Karpas-422 (cell line): Measurements from ENCODE around the gene PRKG1. TPM values are rescaled to one million over a fixed set of nuclear protein-coding genes. Genes with fewer than 3 reads are reported as not detected.

ENCODE experiments used
- DNase-seq: peaks from one replicate; pipeline ENCODE4 v3.0.0-alpha.2; 2015
- H2AFZ ChIP-seq: fragments of 200-600 bp; sonication (generic); 2 replicates; pipeline ENCODE4 v1.6.1; 2014; ENCODE audit warnings: antibody characterized with exemption, low read length, mixed read lengths
- H3K27ac ChIP-seq: fragments of 200-600 bp; sonication (generic); 2 replicates; pipeline ENCODE4 v1.5.1; 2014; ENCODE audit warnings: mild to moderate bottlenecking, low read length, moderate library complexity
- H3K27me3 ChIP-seq: fragments of 200-600 bp; sonication (generic); 2 replicates; pipeline ENCODE4 v1.6.1; 2014; ENCODE audit warnings: low read length, mixed read lengths
- H3K36me3 ChIP-seq: fragments of 200-600 bp; sonication (generic); 2 replicates; pipeline ENCODE4 v1.6.1; 2014; ENCODE audit warnings: low read length, mixed read lengths; ENCODE audit not compliant: insufficient read depth
- H3K4me1 ChIP-seq: fragments of 200-600 bp; sonication (generic); 2 replicates; pipeline ENCODE4 v1.6.1; 2014; ENCODE audit warnings: mild to moderate bottlenecking, low read length, mixed read lengths
- H3K4me2 ChIP-seq: fragments of 200-600 bp; sonication (generic); 2 replicates; pipeline ENCODE4 v1.6.1; 2014; ENCODE audit warnings: low read length, low read depth, mild to moderate bottlenecking; ENCODE audit not compliant: poor library complexity, severe bottlenecking
- H3K4me3 ChIP-seq: fragments of 200-600 bp; sonication (generic); 2 replicates; pipeline ENCODE4 v1.5.1; 2014; ENCODE audit warnings: mild to moderate bottlenecking, antibody characterized with exemption, low read length, mixed read lengths
- H3K79me2 ChIP-seq: fragments of 200-600 bp; sonication (generic); 2 replicates; pipeline ENCODE4 v1.6.1; 2014; ENCODE audit warnings: mild to moderate bottlenecking, low read length, mixed read lengths
- H3K9ac ChIP-seq: fragments of 200-600 bp; sonication (generic); 2 replicates; pipeline ENCODE4 v1.6.0; 2014; ENCODE audit warnings: low read length
- H3K9me2 ChIP-seq: fragments of 200-600 bp; sonication (generic), shearing (Covaris generic); replicated peaks from 2 replicates; pipeline ENCODE4 v1.6.0; 2014; ENCODE audit warnings: mild to moderate bottlenecking, low read length, moderate library complexity; ENCODE audit not compliant: insufficient read depth
- H3K9me3 ChIP-seq: fragments of 300-700, 200-600 bp; sonication (generic); 2 replicates; pipeline ENCODE4 v1.6.1; 2014; ENCODE audit warnings: low read length, mixed read lengths
- H4K20me1 ChIP-seq: fragments of 200-600 bp; sonication (generic); 2 replicates; pipeline ENCODE4 v1.6.1; 2014; ENCODE audit warnings: mild to moderate bottlenecking, antibody characterized with exemption, low read length, low read depth; ENCODE audit not compliant: insufficient read depth
- total RNA-seq: library from RNA; depleted of rRNA; stranded (reverse); fragments of >200 nt; shearing (Covaris generic); gene quantifications from 2 replicates; pipeline ENCODE4 v1.2.3, GENCODE V29; 2014; ENCODE audit warnings: low replicate concordance

PRKG1 gene
- total RNA-seq, 1 experiment from 2014 or later, result not detected

- no peak overlapping the region for H3K4me2 ChIP-seq
- H3K27me3 ChIP-seq, result no peaks in the 10 kb centered on the region
- H3K27ac ChIP-seq, result no peak overlapping the region
- 0 out of 2 replicates have a peak, but pooled peaks cover 3% of the 10 kb centered on the region for H3K9me3 ChIP-seq
- no peaks in the 10 kb centered on the region for H3K36me3 ChIP-seq
- no peak overlapping the region for H2AFZ ChIP-seq
- H3K9ac ChIP-seq, result no peak overlapping the region
- no peaks in the 10 kb centered on the region for H3K4me1 ChIP-seq
- no peak for DNase-seq
- no peaks in the 10 kb centered on the region for H3K79me2 ChIP-seq
- no peaks in the 10 kb centered on the region for H4K20me1 ChIP-seq
- no peak overlapping the region for H3K4me3 ChIP-seq
- H3K9me2 ChIP-seq, result no peaks in the 10 kb centered on the region
Observed at GRCh38 chr10:51724038-51724437, 649.8 kb downstream of the PRKG1 start.

DNA sequence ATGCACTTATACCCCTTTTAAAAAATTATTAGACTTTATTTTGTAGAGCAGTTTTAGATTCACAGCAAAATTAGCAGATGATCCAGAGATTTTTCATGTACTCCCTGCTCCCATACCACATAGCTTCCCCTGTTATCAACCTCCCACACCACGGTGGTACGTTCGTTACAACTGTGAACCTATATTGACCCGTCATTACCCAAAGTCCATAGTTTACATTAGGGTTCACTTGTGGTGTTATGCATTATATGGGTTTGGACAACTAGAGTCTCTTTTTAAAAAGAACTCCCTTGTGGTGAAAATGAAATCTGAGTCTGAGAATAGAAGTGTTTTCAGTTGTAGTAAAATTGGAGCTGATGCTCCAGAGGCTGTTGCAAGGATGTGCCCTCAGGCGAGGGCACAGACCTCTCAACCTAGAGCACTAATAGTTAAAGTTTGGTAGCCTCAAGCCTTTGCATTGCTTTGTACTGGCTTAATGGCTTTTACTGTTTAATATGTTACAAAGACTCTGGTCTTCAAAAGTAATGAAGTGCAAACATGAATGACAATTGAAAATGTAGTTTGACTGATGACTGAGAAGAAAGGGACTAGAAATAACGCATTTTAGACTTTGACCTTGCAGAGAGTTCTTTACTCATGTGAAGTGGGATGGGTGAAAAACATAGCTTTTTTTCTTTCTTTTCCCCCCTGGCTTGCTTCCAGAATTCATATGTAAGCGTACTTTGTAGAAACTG, 655.7 kb downstream of the PRKG1 start:
- Histone ChIP-seq H3K4me1 (no peaks in the 10 kb centered on the region), H3K9me3 (no peaks in the 10 kb centered on the region), H3K4me2 (no peak overlapping the region), H3K9me2 (no peaks in the 10 kb centered on the region), H3K36me3 (no peaks in the 10 kb centered on the region), H3K4me3 (no peak overlapping the region), H3K9ac (no peak overlapping the region), H4K20me1 (no peaks in the 10 kb centered on the region), H3K27me3 (no peaks in the 10 kb centered on the region), H2AFZ (no peak overlapping the region), H3K27ac (no peak overlapping the region), H3K79me2 (no peaks in the 10 kb centered on the region)
- no peak for DNase-seq

DNA sequence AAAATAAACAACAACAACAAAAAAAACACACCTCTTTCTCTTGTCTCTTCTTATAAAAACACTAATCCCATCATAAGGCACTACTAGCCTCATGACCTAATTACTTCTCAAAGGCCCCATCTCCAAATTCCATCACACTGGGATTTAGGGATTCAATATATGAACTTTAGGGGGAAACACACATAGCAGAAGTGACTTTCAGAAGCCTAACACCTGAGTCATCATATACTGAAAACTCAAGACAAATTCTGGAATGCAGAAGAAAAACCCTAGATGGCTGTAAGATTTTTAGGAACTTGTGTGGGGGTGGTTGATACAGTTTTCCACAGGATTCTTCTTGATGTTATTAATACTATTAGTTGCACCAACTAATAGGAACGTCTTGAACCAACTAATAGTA, 658.8 kb downstream of the PRKG1 start:
- no peak overlapping the region for H3K27ac ChIP-seq

GRCh38 chr10:51743146-51743545, 668.9 kb downstream of the PRKG1 start:
- H2AFZ ChIP-seq, result no peak overlapping the region
- H3K79me2 ChIP-seq, result no peaks in the 10 kb centered on the region
- H3K9ac ChIP-seq, result no peak overlapping the region
- H3K4me3 ChIP-seq, result no peak overlapping the region
- no peak overlapping the region for H3K4me2 ChIP-seq
- H3K27me3 ChIP-seq, result no peaks in the 10 kb centered on the region
- no peaks in the 10 kb centered on the region for H3K9me2 ChIP-seq
- H3K27ac ChIP-seq, result no peak overlapping the region
- H3K36me3 ChIP-seq, result no peaks in the 10 kb centered on the region
- peaks cover 4% of the 10 kb centered on the region; the same call in 1 of the 2 replicates for H3K9me3 ChIP-seq
- DNase-seq, result no peak
- no peaks in the 10 kb centered on the region for H4K20me1 ChIP-seq
- no peaks in the 10 kb centered on the region for H3K4me1 ChIP-seq

More for the DNA sequence above, 658.8 kb downstream of the PRKG1 start:
- H3K36me3 ChIP-seq, result no peaks in the 10 kb centered on the region
- H3K4me1 ChIP-seq, result no peaks in the 10 kb centered on the region
- H3K4me2 ChIP-seq, result no peak overlapping the region
- H4K20me1 ChIP-seq, result no peaks in the 10 kb centered on the region
- no peak overlapping the region for H3K9ac ChIP-seq
- no peaks in the 10 kb centered on the region for H3K27me3 ChIP-seq
- H3K4me3 ChIP-seq, result no peak overlapping the region
- no peak overlapping the region for H2AFZ ChIP-seq
- H3K9me3 ChIP-seq, result no peaks in the 10 kb centered on the region; the same call in 1 of the 2 replicates
- no peaks in the 10 kb centered on the region for H3K79me2 ChIP-seq
- H3K9me2 ChIP-seq, result no peaks in the 10 kb centered on the region
- no peak for DNase-seq

DNA sequence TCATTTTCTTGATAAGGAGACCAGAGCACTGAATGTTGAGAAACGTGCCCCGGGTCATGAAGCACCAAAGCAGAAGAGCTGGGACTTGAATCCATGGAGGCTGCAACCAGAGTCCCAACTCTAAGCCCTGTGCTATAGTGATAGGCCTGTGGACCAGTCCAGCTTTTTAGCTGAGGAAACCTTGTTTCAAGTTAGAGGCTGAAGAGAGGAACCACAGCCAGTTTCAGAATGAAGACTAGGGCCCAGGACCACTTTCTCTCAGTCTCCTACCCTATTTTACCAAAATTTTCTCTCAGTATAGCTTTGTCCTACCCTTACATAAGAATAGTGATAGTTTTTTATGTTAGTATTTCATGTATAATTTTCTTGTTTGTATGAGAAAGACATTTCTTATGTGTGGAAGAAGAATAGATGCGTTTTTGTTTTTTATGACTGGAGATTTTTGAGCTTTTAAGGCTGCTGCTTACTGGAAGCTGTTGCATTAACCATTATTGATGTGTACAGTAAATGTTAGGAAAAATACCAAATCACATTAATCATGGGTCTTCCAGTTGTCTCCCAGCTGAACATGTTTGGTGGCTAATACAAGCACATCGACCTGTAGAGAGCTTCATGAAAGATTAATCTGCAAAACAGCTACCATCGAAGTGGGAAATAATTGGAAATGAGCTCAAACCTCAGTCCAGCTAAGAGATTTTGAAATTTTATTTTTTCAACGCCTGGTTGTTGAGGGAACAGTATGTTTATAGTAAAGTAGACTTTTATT, 670.1 kb downstream of the PRKG1 start:
- H2AFZ ChIP-seq, result no peak overlapping the region
- H3K27ac ChIP-seq, result no peak overlapping the region
- H4K20me1 ChIP-seq, result no peaks in the 10 kb centered on the region
- H3K36me3 ChIP-seq, result no peaks in the 10 kb centered on the region
- no peaks in the 10 kb centered on the region for H3K4me1 ChIP-seq
- no peak overlapping the region for H3K4me3 ChIP-seq
- H3K9me3 ChIP-seq, result no peaks in the 10 kb centered on the region
- H3K27me3 ChIP-seq, result no peaks in the 10 kb centered on the region
- DNase-seq, result no peak
- no peak overlapping the region for H3K4me2 ChIP-seq
- no peaks in the 10 kb centered on the region for H3K9me2 ChIP-seq
- H3K79me2 ChIP-seq, result no peaks in the 10 kb centered on the region
- H3K9ac ChIP-seq, result no peak overlapping the region

DNA sequence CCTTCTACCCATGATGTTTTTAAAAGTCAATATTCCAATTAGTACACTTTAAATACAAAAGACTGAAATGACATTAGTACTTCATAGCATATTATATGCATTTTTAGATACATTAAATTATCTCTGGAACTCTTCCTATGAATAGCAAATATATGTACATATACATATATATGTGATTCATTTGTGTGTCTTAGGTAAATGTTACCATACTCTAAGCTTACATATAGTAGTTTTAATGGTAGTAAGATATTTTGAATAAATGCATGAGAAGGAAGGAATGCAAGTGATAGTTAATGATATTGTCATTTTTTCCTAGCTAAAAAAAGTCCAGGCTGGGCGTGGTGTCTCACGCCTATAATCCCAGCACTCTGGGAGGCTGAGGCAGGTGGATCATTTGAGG, 671.1 kb downstream of the PRKG1 start:
- no peak overlapping the region for H3K9ac ChIP-seq
- no peaks in the 10 kb centered on the region for H3K9me3 ChIP-seq
- no peaks in the 10 kb centered on the region for H3K79me2 ChIP-seq
- no peaks in the 10 kb centered on the region for H3K27me3 ChIP-seq
- H2AFZ ChIP-seq, result no peak overlapping the region
- no peak overlapping the region for H3K27ac ChIP-seq
- no peak for DNase-seq
- H3K36me3 ChIP-seq, result no peaks in the 10 kb centered on the region
- H4K20me1 ChIP-seq, result no peaks in the 10 kb centered on the region
- no peak overlapping the region for H3K4me2 ChIP-seq
- no peaks in the 10 kb centered on the region for H3K4me1 ChIP-seq
- H3K4me3 ChIP-seq, result no peak overlapping the region
- no peaks in the 10 kb centered on the region for H3K9me2 ChIP-seq

DNA sequence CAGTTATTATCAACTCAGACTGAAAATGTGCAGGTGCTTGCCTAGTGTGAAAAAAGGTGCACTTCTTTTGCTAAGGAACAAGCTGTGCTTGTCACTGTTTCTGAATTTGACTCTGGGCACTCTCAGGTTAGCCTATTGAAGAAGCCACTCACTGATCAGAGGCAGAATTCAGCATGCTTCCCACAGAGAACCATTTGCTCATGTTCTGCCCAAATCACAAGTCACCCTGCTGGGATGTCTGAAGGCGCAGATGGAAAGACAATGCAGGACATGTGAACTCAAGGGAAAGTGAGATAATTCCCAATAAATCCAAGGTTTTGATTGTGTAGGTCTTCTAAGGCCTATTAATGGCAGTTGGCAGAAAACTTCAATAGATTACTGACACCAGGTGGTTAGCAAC, 672.9 kb downstream of the PRKG1 start:
- Histone ChIP-seq H2AFZ (no peak overlapping the region), H4K20me1 (no peaks in the 10 kb centered on the region), H3K27ac (no peak overlapping the region), H3K9me2 (no peaks in the 10 kb centered on the region), H3K4me2 (no peak overlapping the region), H3K79me2 (no peaks in the 10 kb centered on the region), H3K9ac (no peak overlapping the region), H3K9me3 (no peaks in the 10 kb centered on the region), H3K27me3 (no peaks in the 10 kb centered on the region), H3K4me3 (no peak overlapping the region), H3K4me1 (no peaks in the 10 kb centered on the region), H3K36me3 (no peaks in the 10 kb centered on the region)
- no peak for DNase-seq

DNA sequence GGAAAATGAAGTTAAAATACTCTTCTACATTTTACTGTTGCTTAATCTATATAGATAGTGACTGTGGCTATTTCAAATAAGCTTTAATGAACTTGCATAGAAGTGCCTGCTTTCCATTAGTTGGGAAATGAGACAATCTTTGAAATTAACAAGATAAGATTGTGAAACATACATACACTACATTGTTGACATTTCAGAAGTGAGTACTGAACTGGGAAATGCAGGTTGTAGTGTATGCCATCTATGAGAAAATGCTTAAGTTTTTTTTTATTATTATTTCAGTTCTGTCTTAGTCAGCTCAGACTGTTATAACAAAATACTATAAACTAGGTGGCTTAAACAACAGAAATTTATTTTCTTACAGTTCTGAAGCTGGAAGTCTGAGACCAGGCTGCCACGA, 674.7 kb downstream of the PRKG1 start:
- Histone ChIP-seq H4K20me1 (no peaks in the 10 kb centered on the region), H3K9me2 (no peaks in the 10 kb centered on the region), H3K36me3 (no peaks in the 10 kb centered on the region), H3K4me1 (no peaks in the 10 kb centered on the region), H3K4me2 (no peak overlapping the region), H2AFZ (no peak overlapping the region), H3K4me3 (no peak overlapping the region), H3K9ac (no peak overlapping the region), H3K27me3 (no peaks in the 10 kb centered on the region), H3K79me2 (no peaks in the 10 kb centered on the region), H3K27ac (no peak overlapping the region), H3K9me3 (no peaks in the 10 kb centered on the region)
- DNase-seq, result no peak
